Central memory CD4-positive, alpha-beta T cell (primary cell): ENCODE results near the gene KRT75.

Source experiments
- DNase-seq: peaks from one replicate; pipeline ENCODE4 v3.0.0; 2022

Gene KRT75

GRCh38 chr12:52439420-52439819, 5.2 kb upstream of the KRT75 start:
- DNase-seq: no peak

GRCh38 chr12:52438305-52439301, 4.4 kb upstream of the KRT75 start:
- DNase-seq: no peak

- no peak for DNase-seq
These were observed 3.3 kb upstream of the KRT75 start for GRCh38 chr12:52437508-52437907.

DNA sequence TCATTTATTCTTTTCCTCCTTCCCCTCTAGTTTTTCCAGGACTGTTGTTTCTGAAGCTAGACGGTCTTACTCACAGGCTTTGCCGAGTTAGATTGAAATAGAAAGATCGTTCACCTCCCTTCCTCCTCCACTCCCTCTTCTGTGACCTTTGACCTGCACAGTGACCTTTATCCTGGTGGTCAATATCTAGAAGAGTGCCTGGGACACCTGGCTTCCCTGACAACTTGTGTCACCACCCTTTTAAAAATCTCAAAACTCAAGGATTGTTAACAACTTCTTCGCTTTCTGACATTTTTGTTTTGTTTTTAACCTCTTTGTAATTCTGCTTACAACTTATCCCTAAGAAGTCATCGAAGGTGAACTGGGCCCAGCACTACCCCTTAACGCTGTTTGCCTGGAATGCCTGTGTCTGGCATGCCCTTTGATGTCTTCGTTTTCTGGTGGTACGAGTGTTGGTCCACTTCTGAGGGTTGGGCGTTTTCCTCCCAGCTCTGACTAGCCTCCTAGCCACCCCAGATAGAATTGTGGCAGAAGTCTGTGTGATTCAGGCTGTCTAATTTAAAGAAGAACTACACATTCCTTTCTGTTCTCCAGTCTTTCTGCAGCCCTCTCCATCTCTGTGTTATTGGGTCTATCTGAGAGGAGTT, 2.8 kb upstream of the KRT75 start:
- no peak for DNase-seq

DNA sequence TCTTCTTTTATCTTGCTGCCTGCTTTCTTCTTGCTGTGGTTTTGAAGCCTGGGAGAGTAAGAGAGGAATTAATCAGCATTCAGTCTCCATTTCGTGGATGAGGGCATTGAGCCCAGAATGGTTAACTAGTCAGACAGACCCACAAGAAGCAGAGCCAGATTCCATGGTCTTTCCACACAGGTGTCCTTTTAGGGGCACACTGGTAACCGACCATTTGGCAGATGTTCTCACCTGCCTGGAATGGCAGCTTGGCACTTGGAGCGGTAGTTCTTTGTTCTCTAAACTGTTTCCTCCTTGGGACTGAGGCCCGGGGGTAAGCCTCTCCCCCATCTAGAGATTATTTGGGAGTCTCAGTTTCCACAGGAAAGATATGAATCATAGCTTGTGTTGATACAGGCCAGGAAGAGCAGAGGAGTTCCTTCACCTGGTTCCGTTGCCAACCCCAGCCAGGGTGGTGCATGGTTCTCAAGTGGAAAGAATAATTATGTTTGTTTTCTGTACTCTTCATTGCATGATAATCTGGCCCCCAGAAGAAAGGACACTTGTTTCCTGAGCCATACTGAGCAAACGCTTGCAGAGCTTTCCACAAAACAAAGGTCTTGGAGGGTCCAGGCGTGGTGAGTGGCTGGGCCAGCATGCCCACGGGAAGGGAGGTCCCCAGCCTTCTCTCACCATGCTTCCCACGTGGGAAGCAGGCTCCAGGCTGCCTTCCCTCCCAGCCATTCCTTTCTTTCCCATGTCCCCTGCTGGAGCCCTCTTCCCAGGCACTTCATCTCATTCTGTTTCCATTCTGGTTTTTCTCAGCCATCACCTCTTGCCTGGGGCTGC, 2.0 kb upstream of the KRT75 start:
- no peak for DNase-seq

DNA sequence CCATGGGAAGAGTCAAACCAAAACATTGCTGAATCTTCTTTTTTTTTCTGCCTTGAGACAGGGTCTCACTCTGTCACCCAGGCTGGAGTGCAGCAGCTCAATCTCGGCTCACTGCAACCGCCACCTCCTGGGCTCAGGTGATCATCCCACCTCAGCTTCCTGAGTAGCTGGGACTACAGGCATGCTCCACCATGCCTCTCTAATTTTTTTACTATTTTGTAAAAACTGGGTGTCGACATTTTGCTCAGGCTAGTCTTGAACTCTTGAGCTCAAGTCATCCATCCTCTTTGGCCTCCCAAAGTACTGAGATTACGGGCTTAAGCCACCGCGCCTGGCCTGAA, 1.5 kb upstream of the KRT75 start:
- DNase-seq: no peak

GRCh38 chr12:52434760-52435530, 774 bp upstream of the KRT75 start:
- no peak for DNase-seq

DNA sequence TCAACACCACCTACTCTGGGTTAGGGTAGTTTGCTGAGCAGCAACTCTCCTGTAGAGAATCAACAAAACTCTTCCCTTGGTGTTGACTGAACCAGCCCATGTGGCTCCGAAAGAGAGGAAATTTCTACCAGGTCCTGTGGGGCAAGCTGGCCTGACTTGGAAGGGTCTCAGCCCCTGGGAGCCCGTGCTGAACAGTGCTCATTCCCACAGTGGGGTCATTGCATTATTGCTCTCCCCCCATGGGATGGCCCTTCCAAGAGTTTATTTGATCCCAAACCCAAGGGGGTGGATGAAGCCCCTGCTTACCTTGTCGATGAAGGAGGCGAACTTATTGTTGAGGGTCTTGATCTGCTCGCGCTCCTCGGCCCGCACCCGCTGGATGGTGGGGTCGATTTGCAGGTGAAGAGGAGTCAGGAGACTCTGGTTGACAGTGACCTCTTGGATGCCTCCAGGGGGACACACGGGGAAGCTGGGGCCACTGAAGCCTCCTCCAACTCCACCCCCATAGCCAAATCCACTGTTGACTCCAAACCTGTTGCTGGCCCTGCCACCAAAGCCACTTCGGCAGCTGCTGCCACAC, 580 bp downstream of the KRT75 start:
- DNase-seq: no peak

DNA sequence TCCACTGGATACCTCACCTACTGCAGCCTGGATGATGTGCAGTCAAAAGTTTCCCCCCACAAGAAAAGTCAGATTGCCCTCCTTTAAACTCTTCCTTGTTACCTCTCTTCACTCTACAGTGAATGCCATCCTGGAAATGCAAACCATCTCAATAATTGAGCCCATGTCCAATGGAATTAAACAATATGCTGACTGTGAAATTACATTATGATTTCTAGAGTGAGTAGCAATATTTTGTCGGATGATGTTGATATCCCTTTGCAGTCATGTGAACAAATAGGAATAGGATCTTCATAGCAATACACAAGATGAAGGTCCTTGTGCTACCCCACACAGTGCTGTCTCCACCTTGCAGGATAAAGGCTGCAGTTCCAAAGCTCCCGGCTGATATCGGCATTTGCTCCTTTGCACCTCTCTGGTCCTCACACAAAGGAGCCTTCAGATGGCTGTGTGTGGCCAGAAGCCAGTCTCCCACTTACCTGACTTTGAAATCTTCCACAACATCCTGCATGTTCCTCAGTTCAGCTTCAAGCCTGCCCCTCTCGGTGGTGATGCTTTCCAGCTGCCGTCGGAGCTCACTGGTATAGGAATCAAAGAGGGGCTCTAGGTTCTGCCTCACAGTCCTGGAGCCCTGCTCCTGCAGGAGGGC, 1.5 kb downstream of the KRT75 start:
- no peak for DNase-seq

DNA sequence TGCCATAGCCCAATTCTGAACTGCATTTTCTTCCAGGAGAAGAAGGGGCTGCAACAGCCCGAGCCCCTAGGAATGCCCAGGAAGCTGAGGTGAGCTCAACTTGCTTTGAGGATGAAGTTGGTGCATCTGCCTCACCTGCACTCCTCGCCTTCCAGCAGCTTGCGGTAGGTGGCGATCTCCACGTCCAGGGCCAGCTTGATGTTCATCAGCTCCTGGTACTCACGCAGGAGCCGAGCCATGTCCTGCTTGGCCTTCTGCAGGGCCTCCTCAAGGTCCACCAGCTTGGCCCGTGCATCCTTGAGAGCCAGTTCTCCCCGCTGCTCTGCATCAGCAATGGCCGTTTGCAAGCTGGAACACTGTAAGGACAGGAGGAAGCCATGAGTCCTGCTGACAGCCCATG, 6.0 kb downstream of the KRT75 start:
- no peak for DNase-seq

- DNase-seq: no peak
These were observed 7.1 kb downstream of the KRT75 start for GRCh38 chr12:52427083-52427482.

- DNase-seq: no peak
These were observed 8.1 kb downstream of the KRT75 start for GRCh38 chr12:52426034-52426433.

GRCh38 chr12:52425466-52425865, 8.7 kb downstream of the KRT75 start:
- no peak for DNase-seq

DNA sequence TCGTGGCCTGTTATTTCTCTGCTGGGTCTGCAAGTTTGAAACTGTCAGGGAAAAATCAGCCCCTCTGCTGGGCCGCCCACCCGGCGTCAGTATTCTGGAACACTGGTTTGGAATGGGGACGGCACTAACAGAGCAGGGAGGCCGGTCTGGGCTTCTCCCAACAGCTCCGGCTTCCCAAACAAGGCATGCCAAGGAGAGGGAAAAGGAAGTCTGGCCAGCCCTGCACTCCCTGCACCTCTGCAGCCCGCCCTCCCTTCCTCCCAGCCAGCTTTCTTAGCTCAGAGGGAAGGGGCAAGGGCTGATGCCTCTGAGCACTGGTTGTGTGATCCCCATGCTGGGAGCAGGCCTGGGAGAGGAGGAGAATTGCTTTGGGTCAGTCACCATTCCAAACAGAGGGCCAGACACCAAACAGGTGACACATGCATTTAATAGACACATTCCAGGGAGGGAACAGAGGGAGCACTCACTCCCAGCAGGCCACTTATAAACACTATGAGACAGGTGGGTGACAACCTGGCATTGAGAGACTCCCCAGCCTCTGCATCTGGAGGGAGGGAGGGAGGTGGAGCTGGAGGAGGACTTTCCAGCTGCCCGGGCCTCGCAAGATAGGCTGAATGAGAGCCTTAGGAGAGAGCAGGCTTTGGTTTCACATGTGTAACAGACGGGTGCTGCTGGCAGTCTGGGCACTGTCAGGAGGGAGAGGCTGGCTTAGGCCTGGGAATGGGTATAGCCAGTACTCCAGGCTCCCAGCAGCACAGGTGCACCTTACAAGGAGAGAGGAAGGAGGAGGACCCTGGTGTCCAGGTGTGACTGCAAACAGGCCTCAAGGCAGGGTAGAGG, 10.3 kb downstream of the KRT75 start:
- no peak for DNase-seq

DNA sequence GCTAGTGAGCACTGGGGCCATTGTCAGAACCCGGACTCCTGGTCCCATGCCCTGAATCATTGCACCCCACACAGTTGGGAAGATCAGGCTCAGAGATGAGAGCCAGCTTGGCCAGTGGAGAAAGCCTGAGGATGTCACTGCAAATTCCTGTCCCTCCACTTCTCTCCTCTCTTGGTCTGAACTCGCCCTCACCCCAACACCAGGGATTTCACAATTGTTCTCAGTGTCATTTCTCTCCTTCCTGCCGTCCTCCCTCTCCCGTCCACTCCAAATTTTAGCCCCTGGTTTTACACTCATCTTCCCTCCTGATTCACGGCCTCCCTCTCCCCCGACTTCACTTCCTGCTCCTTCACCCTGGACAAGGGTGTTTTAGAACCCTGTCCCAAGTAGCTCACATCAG, 11.1 kb downstream of the KRT75 start:
- no peak for DNase-seq

DNA sequence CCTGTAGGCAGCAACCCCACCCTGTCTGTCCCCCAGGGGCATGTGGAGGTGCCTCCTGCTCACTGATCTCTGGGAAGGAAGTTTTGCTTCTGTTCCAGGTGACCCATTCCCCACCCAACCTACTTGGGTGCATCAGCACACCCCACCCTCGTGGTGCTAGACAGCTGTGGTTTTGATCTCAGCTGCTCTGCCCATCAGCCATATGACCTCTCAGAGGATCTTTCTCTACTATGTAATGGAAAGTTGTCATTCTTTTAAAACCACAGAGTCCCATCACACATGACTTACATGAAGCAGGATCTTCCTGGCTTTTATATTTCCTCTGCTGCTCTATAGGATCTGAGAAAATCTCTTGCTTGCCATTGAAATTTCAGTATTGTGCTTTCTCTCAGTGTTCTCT, 14.5 kb downstream of the KRT75 start:
- DNase-seq: no peak

GRCh38 chr12:52418576-52419110, 15.5 kb downstream of the KRT75 start:
- DNase-seq: no peak

DNA sequence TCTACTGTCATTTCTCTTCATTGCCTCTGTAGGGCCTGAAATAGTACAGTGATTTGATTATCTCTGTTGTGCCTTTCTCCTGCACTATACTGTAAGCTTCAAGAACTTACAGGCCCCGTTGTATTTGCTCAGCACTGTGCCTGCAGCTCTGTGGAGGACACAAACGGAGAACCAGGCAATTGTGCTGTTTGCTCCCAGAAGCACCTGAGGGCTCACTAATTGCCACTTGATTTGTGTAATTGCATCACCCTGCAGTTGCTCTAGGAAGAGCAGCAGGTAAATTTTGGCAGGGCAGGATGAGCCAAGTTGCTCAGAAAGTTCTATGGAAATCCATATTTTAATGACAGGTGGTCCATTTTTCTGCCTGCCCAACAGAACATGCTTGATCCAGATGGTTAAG, 16.4 kb downstream of the KRT75 start:
- no peak for DNase-seq

DNA sequence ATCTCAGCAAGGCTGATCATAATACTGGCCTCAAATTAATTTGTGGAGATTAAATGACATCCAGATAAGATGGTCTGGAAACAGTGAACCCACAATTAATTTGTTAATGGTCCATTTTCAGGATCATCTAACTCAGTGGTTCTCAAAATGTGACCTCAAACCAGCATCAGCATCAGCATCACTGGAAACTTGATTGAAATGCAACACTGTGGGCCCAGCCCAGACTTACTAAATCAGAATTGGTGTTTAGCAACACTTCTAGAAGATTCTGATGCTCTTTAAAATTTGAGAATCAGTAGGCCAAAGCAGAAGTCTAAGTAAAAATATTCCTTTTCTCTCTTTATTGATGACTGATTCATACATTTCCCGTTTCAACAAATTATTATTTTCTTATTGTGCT, 17.4 kb downstream of the KRT75 start:
- DNase-seq: no peak
